Measurements from ENCODE around the gene COQ7.

COQ7 gene

GRCh38 chr16:19112099-19112407 is 44.6 kb downstream of the COQ7 start:
- no peak for DNase-seq (ENCODE audit: low read depth, low spot score)

- no peak for DNase-seq (ENCODE audit: low read depth, low spot score)
Observed at GRCh38 chr16:19113577-19114358, 46.4 kb downstream of the COQ7 start, which contains the start of gene ITPRIPL2. Gene ITPRIPL2 (plus strand): TSS chr16:19113964. CDS start chr16:19114462, 498 bp downstream.

GRCh38 chr16:19114359-19115147 is 47.1 kb downstream of the COQ7 start:
- no peak for DNase-seq (ENCODE audit: low read depth, low spot score)

GRCh38 chr16:19115148-19116021 is 48.0 kb downstream of the COQ7 start:
- no peak for DNase-seq (ENCODE audit: low read depth, low spot score)

GRCh38 chr16:19116711-19117449 is 49.5 kb downstream of the COQ7 start:
- no peak for DNase-seq (ENCODE audit: low read depth, low spot score)

- DNase-seq (ENCODE audit: low read depth, low spot score): no peak
Observed at GRCh38 chr16:19118938-19119431, 51.6 kb downstream of the COQ7 start.

GRCh38 chr16:19119564-19119963 is 52.1 kb downstream of the COQ7 start:
- DNase-seq (ENCODE audit: low read depth, low spot score): no peak

- DNase-seq (ENCODE audit: low read depth, low spot score): no peak
Observed at GRCh38 chr16:19123535-19124178, 56.2 kb downstream of the COQ7 start.

- no peak for DNase-seq (ENCODE audit: low read depth, low spot score)
Observed at GRCh38 chr16:19126300-19126699, 58.9 kb downstream of the COQ7 start.

GRCh38 chr16:19127205-19127604 is 59.8 kb downstream of the COQ7 start:
- DNase-seq (ENCODE audit: low read depth, low spot score): no peak

- no peak for DNase-seq (ENCODE audit: low read depth, low spot score)
Observed at GRCh38 chr16:19127674-19128131, 60.3 kb downstream of the COQ7 start.

- no peak for DNase-seq (ENCODE audit: low read depth, low spot score)
Observed at GRCh38 chr16:19128454-19129200, 61.2 kb downstream of the COQ7 start.
